ENCODE data around the gene SPTSSA. TPM values are rescaled to one million over a fixed set of nuclear protein-coding genes. Genes with fewer than 3 reads are reported as not detected.

The SPTSSA gene
- total RNA-seq, 1 donor from 2014 or later = 17.4 TPM

GRCh38 chr14:34425095-34425851, 36.8 kb downstream of the SPTSSA start:
- H3K27me3 Mint-ChIP-seq = no peaks in the 10 kb centered on the region
- H3K4me1 Mint-ChIP-seq (ENCODE audit: low read depth) = peaks cover 14% of the 10 kb centered on the region
- H3K9me3 Mint-ChIP-seq (ENCODE audit: low read depth) = peaks cover 10% of the 10 kb centered on the region
- TF ChIP-seq, protein P1, sequence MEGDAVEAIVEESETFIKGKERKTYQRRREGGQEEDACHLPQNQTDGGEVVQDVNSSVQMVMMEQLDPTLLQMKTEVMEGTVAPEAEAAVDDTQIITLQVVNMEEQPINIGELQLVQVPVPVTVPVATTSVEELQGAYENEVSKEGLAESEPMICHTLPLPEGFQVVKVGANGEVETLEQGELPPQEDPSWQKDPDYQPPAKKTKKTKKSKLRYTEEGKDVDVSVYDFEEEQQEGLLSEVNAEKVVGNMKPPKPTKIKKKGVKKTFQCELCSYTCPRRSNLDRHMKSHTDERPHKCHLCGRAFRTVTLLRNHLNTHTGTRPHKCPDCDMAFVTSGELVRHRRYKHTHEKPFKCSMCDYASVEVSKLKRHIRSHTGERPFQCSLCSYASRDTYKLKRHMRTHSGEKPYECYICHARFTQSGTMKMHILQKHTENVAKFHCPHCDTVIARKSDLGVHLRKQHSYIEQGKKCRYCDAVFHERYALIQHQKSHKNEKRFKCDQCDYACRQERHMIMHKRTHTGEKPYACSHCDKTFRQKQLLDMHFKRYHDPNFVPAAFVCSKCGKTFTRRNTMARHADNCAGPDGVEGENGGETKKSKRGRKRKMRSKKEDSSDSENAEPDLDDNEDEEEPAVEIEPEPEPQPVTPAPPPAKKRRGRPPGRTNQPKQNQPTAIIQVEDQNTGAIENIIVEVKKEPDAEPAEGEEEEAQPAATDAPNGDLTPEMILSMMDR (IDR thresholded peaks at IDR 0.05; ENCODE audit: unreplicated experiment) = no peak
- H3K4me3 Mint-ChIP-seq (ENCODE audit: low read depth) = no peak overlapping the region
- no peak for DNase-seq (ENCODE audit: low spot score, unreplicated experiment)
- H3K27ac Mint-ChIP-seq = no peak overlapping the region
- peaks cover 1% of the 10 kb centered on the region for H3K36me3 Mint-ChIP-seq (ENCODE audit: insufficient read depth)

GRCh38 chr14:34424488-34424887, 37.6 kb downstream of the SPTSSA start:
- TF ChIP-seq, protein P1 (IDR thresholded peaks at IDR 0.05; ENCODE audit: unreplicated experiment) = no peak
- peaks cover 1% of the 10 kb centered on the region for H3K36me3 Mint-ChIP-seq (ENCODE audit: insufficient read depth)
- peaks cover 14% of the 10 kb centered on the region for H3K4me1 Mint-ChIP-seq (ENCODE audit: low read depth)
- H3K9me3 Mint-ChIP-seq (ENCODE audit: low read depth) = peaks cover 10% of the 10 kb centered on the region
- no peak overlapping the region for H3K4me3 Mint-ChIP-seq (ENCODE audit: low read depth)
- H3K27me3 Mint-ChIP-seq = no peaks in the 10 kb centered on the region
- no peak for DNase-seq (ENCODE audit: low spot score, unreplicated experiment)
- no peak overlapping the region for H3K27ac Mint-ChIP-seq

- Mint-ChIP-seq H3K4me1 (ENCODE audit: low read depth) (peaks cover 14% of the 10 kb centered on the region), H3K4me3 (ENCODE audit: low read depth) (no peak overlapping the region), H3K27ac (no peak overlapping the region), H3K9me3 (ENCODE audit: low read depth) (peaks cover 10% of the 10 kb centered on the region), H3K27me3 (no peaks in the 10 kb centered on the region), H3K36me3 (ENCODE audit: insufficient read depth) (peaks cover 1% of the 10 kb centered on the region)
- DNase-seq (ENCODE audit: low spot score, unreplicated experiment) = no peak
- TF ChIP-seq, protein P1 (IDR thresholded peaks at IDR 0.05; ENCODE audit: unreplicated experiment) = no peak
These were observed 38.6 kb downstream of the SPTSSA start for GRCh38 chr14:34423445-34423844.

GRCh38 chr14:34420547-34421150, 41.4 kb downstream of the SPTSSA start:
- Mint-ChIP-seq H3K27ac (peak overlapping the region; percentile 26), H3K4me3 (ENCODE audit: low read depth) (no peak overlapping the region), H3K4me1 (ENCODE audit: low read depth) (peaks cover 14% of the 10 kb centered on the region), H3K27me3 (no peaks in the 10 kb centered on the region), H3K9me3 (ENCODE audit: low read depth) (peaks cover 13% of the 10 kb centered on the region), H3K36me3 (ENCODE audit: insufficient read depth) (peaks cover 1% of the 10 kb centered on the region)
- no peak for DNase-seq (ENCODE audit: low spot score, unreplicated experiment)
- TF ChIP-seq, protein P1 (IDR thresholded peaks at IDR 0.05; ENCODE audit: unreplicated experiment) = no peak

DNA sequence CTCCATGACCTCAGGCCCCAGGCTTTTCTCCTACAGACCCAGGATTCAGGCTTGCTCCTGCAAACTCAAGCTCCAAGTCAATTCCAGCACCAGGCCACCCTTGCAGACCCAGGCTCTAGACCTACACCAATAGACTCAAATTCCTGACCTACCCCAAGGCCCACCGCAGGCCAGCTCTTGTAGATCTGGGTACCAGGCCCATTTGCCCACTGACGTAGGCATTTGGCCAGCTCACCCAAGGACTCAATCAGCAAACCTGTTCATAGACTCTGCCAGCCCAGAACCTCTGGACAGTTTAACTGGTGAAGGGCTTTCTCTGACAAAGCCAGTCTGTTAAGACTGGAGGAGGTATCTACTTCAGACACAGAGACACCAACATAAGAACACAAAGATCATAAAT, 52.3 kb downstream of the SPTSSA start:
- H3K36me3 Mint-ChIP-seq (ENCODE audit: insufficient read depth) = no peaks in the 10 kb centered on the region
- no peak overlapping the region for H3K4me3 Mint-ChIP-seq (ENCODE audit: low read depth)
- TF ChIP-seq, protein P1 (IDR thresholded peaks at IDR 0.05; ENCODE audit: unreplicated experiment) = no peak
- no peaks in the 10 kb centered on the region for H3K27me3 Mint-ChIP-seq
- DNase-seq (ENCODE audit: low spot score, unreplicated experiment) = no peak
- no peak overlapping the region for H3K27ac Mint-ChIP-seq
- no peaks in the 10 kb centered on the region for H3K4me1 Mint-ChIP-seq (ENCODE audit: low read depth)
- peaks cover 3% of the 10 kb centered on the region for H3K9me3 Mint-ChIP-seq (ENCODE audit: low read depth)

All from progenitor cell of endocrine pancreas (in vitro differentiated cells).